SKM-1 (cell line): ENCODE data around the gene BTBD9.

ENCODE experiments used
- DNase-seq: peaks from one replicate; lab custom pipeline; 2025; ENCODE audit not compliant: unreplicated experiment; lab: John Stamatoyannopoulos, UW

The BTBD9 gene

DNA sequence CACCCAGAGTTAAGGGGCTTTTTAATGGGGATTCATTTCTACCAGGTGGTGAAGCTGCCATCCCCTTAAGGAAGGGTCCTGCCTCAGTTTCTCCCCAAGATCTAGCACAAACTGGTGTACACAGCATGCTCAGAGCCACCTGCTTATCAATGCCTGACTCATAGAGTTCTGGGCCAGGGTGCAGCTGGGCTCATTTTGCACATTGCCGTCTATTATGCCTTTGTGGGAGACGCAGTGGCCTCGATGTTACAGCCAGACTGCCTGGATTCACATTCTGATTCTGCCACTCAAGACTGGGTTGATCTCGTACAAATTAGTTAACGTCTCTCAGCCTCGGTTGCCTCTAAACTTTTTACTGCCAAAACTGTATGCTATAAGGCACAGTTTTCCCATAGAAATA, 454.5 kb downstream of the BTBD9 start:
- DNase-seq = no peak

GRCh38 chr6:38184585-38185080, 455.1 kb downstream of the BTBD9 start:
- no peak for DNase-seq

GRCh38 chr6:38183856-38184584, 455.7 kb downstream of the BTBD9 start:
- DNase-seq = no peak

- DNase-seq = no peak
These were observed 457.3 kb downstream of the BTBD9 start for GRCh38 chr6:38182426-38182825.

GRCh38 chr6:38180586-38180985, 459.1 kb downstream of the BTBD9 start:
- DNase-seq = no peak

DNA sequence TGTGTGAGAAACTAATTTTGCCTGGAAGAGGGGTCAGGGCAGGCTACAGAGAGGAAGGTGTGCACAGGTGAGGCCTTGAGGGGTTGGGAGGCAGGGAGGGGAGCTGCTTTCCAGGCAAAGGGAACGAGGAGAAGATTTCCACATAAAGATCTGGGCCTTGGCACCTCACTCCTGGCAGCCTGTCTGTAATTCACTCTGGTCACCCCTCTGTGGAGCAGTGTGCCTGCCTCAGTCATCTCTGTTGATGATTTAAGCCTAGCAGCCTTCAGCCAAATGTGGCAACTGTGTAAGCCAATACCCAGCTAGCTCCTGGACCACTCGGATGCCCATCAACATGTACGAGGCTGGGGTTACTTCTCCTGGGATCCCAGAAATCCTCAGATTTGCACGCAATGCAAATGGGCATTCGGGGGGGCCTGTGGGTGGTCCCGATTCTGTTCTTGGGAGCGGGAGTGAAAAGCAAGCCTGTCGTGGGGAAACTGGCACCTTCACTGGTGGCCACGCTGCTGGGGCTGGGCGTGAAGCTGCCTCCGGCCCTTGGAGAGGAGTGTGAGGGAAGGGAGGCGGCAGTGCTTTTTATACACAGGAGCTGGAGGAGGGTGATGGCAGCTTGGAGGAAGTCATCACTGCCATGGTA, 459.8 kb downstream of the BTBD9 start:
- no peak for DNase-seq

- no peak for DNase-seq
These were observed 460.4 kb downstream of the BTBD9 start for GRCh38 chr6:38179300-38179699.

GRCh38 chr6:38178584-38178886, 461.2 kb downstream of the BTBD9 start:
- no peak for DNase-seq

- no peak for DNase-seq
These were observed 461.7 kb downstream of the BTBD9 start for GRCh38 chr6:38177882-38178583.

DNA sequence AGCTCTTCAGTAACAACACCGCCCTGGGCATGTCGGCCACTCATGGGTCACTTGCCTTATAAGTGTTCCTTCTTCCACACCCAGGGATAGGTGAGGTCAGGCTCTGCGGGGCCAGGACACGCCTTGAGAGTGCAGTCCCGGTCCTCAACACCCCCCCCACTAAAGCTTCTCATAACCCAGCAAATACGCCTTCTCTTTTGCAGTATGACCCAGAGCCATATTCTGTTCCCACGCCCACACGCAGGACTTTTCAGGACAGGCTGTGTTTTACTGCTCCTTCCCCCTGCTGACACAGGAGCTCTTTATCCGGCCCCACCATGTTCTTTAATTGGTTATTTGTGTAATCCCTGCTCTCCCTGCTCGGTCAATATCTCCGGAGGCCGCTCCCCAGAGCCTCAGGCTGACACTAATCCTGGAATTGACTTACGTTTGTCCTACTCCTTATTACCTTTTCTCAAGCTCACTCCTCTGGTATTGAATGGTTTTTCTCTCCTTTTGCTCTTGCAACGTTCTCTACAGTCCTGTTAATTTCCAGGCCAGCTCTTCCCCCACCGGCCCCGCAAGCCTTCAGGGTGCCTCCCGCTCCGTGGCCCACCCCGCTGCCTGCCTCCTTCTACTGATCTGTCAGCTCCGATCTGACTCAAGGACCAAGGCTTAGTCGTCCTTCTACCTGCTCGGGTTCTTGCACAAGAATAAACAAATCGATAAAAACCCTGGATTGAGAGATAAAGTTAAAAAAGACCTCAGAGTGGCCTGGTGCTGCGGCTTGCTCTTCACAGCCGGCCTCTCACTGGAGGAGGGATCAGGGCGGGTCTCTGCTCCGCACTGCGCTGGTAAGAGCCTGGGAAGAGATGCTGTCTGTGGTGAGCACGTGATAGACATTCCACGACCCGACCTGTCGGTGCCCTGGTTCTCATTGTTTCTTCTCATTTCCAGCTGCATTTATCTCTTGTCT, 462.7 kb downstream of the BTBD9 start:
- no peak for DNase-seq

- DNase-seq = no peak
These were observed 463.9 kb downstream of the BTBD9 start for GRCh38 chr6:38175786-38176185.

DNA sequence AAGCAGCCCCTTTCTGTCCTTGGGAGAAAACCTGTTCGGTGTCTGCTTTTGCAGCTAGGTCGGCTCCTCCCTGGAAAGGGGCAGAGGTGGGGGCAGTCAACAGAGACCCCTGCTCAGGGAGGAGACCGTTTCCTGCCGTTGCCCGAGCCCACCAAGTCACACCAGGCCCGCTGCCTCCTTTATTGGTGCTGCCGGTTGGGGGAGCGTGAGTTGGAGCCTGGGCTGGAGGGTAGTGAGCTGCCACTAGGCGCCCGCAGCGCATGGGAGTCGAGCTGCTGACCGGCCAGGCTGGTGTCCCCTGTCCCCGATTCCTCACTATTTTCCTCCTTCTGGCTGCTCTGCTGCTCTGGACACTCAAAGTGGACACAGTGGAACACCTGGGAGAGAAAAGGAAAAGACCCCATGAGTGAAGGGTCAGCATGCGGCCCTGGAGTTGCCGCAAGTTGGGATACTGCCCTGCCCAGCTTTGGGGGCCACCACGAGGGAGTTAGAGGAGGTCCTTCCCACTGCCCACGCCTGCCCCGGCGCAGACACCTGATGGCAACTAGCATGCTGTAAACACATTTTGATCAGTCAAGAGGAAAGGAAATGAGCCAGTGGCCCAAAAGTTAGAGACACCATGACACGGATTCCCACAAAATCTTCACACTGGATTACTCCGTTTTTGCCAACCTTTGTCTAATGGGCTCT, 464.8 kb downstream of the BTBD9 start:
- no peak for DNase-seq

GRCh38 chr6:38174315-38174714, 465.4 kb downstream of the BTBD9 start:
- no peak for DNase-seq

DNA sequence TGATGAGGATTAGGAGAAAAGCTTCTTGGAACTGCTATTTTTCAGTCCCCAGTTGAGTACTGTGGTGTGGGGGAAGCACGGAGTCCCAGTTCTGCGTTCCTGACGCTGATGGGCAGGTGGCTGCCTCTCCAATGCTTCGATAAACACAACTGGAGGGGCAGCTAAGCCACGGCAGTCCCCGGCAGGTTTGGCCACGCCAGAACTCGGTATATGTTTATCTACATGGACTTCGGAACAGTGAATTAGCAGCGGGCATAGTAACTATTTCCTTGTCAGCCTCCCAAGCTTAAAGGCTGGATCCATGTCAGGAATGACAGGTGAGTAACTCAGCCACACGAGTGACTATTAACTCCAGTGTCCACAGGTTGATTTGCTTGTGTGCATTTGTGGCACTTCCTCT, 465.8 kb downstream of the BTBD9 start:
- no peak for DNase-seq

GRCh38 chr6:38172739-38173410, 466.9 kb downstream of the BTBD9 start:
- DNase-seq = no peak

GRCh38 chr6:38171997-38172738, 467.6 kb downstream of the BTBD9 start:
- DNase-seq = no peak

GRCh38 chr6:38170666-38171355, 468.9 kb downstream of the BTBD9 start:
- DNase-seq = no peak

- DNase-seq = no peak
These were observed 469.7 kb downstream of the BTBD9 start for GRCh38 chr6:38169977-38170526.
